NCI-H460 (cell line): Measurements from ENCODE around the gene COPS6. TPM values are rescaled to one million over a fixed set of nuclear protein-coding genes. Genes with fewer than 3 reads are reported as not detected.
A peak's percentile ranks its signal among the peaks of the same experiment; 100 is the strongest.

Experiments
- DNase-seq: peaks from one replicate; pipeline ENCODE4 v3.0.0-alpha.2; 2016; ENCODE audit warnings: low read depth; ENCODE audit errors: extremely low read depth
- total RNA-seq: library from RNA; depleted of rRNA; stranded (reverse); fragments of >200 nt; shearing (Covaris generic); gene quantifications from 2 replicates; pipeline ENCODE4 v1.2.3, GENCODE V29; 2014

Gene COPS6
- total RNA-seq, 1 experiment from 2014 or later, result 73.8 TPM

DNA sequence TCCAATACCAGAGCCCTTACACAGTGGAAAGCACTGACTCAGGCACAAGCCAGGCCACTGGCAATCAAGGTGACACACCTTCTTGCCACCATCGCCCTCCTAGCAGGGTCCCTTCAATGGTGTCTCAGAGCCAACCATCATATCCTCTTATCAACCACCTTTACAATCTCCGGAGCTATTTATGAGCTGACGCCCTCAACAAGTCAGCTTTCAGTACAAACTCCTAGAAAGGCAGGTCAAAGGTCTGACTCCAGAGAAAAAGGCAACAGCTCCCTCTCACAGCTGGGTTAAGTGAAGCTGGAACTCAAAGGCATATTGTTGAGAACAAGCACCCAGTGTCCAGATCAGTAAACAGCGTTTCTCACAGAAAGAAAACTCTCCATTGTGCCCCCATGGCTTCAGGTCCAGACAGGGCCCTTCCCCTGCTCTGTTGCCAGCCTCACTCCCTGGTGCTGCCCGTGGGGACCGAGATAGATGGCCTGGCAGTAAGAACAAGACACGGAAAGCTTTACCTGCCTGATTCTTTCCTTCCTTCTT is 9.7 kb upstream of the COPS6 start:
- DNase-seq, result no peak

GRCh38 chr7:100080907-100081534 is 7.7 kb upstream of the COPS6 start:
- DNase-seq, result no peak

DNA sequence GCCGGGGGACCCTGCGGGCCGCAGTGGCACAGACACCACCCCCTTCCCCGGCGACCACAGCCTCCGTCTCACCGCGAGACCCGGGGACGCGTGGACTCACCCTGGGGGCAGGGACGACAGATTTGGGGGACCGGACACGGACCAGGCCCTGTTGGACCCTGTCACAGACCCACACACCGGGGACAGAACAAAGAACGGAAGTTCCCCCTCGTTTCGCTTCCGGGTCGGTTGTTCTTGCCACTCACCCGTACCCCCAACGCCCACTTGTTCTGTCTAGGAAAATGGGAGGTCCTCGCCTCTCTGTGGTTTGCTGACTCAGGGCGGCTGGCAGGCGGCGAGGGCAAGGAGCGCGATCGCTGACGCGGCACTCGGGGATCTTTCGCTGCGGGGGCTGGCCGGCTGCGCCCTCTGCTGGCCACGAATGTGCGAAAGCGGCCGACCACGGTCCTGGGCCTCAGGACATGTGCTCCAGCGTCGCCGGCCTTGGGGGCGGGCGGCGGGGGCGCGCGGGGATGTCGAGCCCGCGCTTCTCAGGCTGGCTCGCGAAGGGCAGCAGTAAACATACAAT is 7.2 kb upstream of the COPS6 start, which contains the start of gene ZNF3:
Gene ZNF3, minus strand, starts transcription at position 189 of the 568 bp plus-strand sequence. CDS start 4,366 bp downstream, outside the sequence.
- peak; percentile 99 for DNase-seq

- no peak for DNase-seq
Observed at GRCh38 chr7:100082978-100083377, 5.8 kb upstream of the COPS6 start.

DNA sequence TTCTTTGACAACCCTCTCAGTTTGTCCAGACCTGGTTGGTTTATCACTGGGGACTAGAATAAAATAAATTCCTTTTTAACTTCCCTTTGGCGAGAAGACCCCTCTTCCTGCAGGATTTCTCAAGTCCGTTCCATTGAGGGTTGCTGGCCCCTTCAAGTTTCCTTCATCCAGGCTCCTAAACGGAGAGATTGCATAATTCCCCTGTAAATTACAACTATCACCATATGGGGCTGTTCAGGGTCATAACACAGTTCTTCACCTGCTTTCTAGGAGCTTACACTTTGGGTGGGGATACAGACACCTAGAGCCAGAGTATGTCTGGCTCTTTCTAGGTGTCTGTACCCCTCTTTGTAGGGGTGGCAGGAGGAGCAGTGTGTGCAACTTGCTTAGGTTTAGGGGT is 3.3 kb upstream of the COPS6 start:
- no peak for DNase-seq

- DNase-seq, result no peak
Observed at GRCh38 chr7:100087055-100087750, 1.6 kb upstream of the COPS6 start.

- no peak for DNase-seq
Observed at GRCh38 chr7:100088095-100088620, 611 bp upstream of the COPS6 start.

DNA sequence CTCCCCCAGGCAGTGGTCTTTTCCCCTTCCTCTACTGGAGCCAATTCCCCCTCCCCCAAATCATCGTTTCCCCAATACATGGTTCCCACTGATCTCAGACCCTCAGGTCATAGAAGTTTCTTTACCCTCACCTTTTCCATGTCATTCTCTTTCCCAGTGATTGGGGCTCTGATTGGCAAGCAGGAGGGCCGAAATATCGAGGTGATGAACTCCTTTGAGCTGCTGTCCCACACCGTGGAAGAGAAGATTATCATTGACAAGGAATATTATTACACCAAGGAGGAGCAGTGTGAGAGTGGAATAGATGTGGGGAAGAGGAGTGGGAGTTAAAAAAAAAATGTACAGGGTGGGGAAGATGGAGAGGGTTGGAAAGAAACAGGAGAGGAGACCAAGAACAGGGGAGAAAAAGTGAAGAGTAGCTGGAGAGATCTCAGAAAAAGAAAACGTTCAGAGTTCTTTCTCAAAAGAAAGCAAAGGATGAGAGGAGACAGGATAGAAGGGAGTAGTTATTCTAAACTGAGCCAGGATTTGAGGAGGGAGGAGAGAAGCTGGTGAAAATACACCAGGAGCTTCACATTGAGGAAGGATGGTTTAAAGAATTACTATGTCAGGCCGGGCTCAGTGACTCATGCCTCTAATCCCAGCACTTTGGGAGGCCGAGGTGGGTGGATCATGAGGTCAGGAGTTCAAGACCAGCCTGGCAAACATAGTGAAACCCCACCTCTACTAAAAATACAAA is 858 bp downstream of the COPS6 start:
- DNase-seq, result no peak

DNA sequence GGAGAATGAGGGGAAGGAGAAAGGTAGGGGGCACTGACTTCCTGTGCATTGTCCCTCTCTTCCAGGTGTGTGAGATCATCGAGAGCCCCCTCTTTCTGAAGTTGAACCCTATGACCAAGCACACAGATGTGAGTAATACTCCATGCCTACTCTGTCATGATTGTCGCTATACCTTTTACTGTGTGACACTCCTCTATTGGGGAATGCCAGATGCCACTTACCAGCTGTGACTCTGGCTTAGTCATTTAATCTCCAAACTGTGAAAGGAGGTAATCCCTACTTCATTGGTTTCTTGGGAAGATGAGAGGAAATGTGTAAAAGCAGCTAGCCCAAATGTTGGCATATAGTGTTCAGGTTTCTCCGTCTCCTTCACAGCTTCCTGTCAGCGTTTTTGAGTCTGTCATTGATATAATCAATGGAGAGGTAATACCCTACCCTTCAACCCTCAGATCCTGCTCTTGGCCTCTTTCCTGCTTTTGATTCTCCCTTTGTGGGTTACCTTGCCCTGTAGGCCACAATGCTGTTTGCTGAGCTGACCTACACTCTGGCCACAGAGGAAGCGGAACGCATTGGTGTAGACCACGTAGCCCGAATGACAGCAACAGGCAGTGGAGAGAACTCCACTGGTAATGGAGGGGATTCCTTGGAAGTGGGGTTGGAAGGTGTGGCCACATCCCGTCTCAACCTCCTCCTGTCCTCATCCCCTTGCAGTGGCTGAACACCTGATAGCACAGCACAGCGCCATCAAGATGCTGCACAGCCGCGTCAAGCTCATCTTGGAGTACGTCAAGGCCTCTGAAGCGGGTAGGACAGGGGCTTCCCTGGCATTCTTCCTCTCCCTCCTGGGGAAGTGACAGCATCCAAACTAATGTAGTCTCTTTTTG is 2.0 kb downstream of the COPS6 start:
- DNase-seq, result no peak

DNA sequence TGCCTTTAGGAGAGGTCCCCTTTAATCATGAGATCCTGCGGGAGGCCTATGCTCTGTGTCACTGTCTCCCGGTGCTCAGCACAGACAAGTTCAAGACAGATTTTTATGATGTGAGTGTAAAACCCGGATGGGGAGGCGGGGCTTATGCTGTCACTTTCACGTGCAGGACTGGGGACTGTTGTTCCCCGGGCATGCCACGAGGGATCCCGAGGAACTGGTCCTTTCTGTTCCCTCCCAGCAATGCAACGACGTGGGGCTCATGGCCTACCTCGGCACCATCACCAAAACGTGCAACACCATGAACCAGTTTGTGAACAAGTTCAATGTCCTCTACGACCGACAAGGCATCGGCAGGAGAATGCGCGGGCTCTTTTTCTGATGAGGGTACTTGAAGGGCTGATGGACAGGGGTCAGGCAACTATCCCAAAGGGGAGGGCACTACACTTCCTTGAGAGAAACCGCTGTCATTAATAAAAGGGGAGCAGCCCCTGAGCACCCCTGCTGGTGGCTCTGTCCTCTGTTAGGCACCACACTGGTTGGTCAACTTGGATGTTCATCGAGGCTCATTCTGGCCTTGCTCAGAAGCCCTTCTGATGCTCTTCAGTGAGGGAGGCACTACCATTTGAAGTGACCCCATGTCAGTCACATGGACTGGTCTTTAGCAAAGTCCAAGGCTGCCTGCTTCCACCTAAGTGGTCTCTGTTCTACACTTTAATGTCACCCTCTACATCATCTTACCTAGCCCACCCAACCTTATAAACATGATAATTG is 2.8 kb downstream of the COPS6 start:
- DNase-seq, result no peak

DNA sequence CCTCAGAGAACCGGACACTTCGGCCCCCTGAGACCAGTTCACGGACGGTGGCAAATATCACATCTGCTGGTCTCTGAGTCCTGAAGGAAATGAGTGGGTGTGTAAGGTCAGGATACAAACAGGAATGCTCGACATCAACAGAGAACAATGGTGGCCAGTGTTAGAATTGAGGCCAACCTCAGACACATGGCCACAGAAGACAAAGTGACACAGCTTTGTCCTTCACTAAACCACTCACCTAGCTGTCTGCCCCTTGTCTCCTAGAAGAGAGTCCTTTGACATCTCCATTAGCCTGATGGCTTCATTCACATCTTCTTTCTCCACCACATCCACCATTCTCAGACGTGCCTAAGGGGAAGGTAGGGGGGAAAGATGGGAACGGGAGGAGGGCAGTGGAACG is 4.3 kb downstream of the COPS6 start:
- DNase-seq, result no peak

DNA sequence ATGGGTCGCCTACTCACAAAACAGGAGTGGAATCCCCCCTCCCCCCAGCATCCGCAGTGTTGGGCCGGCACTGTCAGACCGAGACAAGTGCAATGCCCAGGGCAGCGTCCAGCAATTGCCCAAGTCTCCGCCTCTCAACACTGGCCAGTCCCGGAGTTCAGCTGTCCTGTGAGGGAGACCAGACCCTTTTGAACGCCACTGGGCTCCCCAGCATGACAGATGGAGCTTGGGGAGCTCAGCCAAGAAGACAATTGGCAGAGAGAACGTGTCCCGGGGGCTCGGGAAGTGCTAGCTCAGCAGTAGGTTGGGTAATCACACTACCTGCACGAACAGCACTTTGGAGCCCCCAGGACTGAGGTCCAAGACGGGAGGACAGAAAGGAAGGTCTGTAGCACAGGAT is 4.7 kb downstream of the COPS6 start:
- DNase-seq, result no peak

DNA sequence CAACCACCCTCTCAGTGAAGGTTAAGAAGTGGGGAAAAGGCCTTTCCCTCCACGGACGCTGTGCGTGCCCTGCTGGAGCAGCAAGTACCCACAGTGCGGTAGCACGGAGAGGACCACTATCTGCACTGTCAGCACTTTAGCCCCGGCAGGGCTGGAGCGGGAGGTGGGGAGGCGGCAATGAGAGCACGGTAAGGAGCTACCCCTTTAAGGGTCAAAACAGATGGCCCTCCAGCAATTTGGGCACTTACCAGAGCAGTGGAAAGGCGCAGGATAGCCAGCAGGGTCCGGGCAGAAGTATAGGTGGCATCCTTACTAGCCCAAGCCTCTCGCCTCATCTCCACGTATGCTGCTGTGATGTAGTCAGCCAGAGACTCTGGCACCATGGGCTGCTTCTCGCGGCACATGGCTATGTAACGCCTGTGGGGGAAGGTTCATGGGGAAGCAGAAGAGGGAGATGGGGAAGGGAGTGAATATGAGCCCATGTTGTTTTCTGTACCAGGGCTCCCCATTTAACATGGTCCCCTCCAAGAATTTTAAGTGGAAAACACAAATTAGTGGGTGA is 5.2 kb downstream of the COPS6 start:
- no peak for DNase-seq

DNA sequence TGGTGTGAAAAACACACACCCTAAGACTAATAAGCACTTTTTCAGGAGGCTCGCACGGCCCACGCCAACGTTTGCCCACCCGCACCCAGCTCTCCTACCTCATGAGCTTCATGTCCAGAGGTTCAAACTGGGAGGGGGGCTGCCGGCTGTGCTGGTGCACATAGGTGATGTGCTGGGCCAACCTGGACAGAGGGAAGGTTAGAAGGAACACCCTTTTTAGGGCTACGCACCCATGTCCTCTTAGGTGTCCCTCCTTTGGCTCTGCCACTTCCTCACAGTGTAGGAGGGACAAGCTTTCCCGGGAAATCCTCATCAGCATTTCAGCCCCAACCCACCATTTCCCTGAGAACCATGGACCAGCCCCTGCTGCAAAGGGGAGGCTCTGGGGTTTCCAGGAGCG is 6.5 kb downstream of the COPS6 start:
- DNase-seq, result no peak

- DNase-seq, result no peak
Observed at GRCh38 chr7:100095704-100096103, 6.9 kb downstream of the COPS6 start.

- no peak for DNase-seq
Observed at GRCh38 chr7:100098913-100099312, 10.1 kb downstream of the COPS6 start.

- DNase-seq, result no peak
Observed at GRCh38 chr7:100099452-100099851, 10.7 kb downstream of the COPS6 start.

GRCh38 chr7:100100420-100101015 is 11.7 kb downstream of the COPS6 start:
- DNase-seq, result peak; percentile 92
